WERI-Rb-1 (cell line): Measurements from ENCODE around the gene TCEANC2.

Experiments
- DNase-seq: peaks from one replicate; pipeline ENCODE4 v3.0.0-alpha.2; 2020
- H3K27ac ChIP-seq: fragments of 250-450 bp; sonication (Bioruptor Pico); 2 replicates; pipeline ENCODE4 v1.5.1; 2020; ENCODE audit warnings: mild to moderate bottlenecking, moderate library complexity
- H3K27me3 ChIP-seq: fragments of 250-450 bp; sonication (Bioruptor Pico); 2 replicates; pipeline ENCODE4 v1.5.1; 2021; ENCODE audit warnings: mild to moderate bottlenecking, low read depth, moderate library complexity; ENCODE audit not compliant: insufficient read depth, severe bottlenecking
- H3K36me3 ChIP-seq: fragments of 250-450 bp; sonication (Bioruptor Pico); 2 replicates; pipeline ENCODE4 v1.5.1; 2020; ENCODE audit warnings: mild to moderate bottlenecking, moderate library complexity
- H3K4me3 ChIP-seq: 2 replicates; pipeline ENCODE4 v1.5.1; 2011; ENCODE audit warnings: low read depth, mild to moderate bottlenecking, control low read depth, low read length
- H3K9me3 ChIP-seq: fragments of 250-450 bp; sonication (Bioruptor Pico); 2 replicates; pipeline ENCODE4 v1.5.1; 2021; ENCODE audit warnings: mild to moderate bottlenecking, moderate library complexity; ENCODE audit not compliant: severe bottlenecking
- CTCF ChIP-seq: IDR thresholded peaks from 2 replicates; pipeline ENCODE4 v1.5.1; 2011; ENCODE audit warnings: low read depth, mild to moderate bottlenecking, control low read depth, inconsistent platforms, low read length

Gene TCEANC2

DNA sequence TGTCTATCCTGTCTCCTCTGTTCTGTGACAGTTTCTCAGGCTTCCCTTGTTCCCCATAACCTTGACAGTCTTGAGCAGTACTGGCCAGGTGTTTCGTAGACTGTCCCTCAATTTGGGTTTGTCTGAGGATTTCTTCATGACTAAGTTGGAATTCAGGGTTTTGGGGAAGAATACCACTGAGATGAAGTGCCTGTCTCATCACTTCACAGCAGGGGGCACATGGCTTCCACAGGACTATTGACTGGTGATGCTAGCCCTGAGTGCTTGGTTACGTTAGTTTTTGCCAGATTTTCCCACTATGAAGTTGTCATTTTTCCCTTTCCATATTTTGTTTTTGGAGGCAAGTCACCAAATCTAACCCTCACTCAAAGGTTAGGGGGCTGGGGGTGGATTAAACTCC, 53.7 kb downstream of the TCEANC2 start:
- TF ChIP-seq CTCF, result peak; percentile 39; the same call in 1 of the 2 replicates
- Histone ChIP-seq H3K4me3 (no peak overlapping the region), H3K36me3 (no peaks in the 10 kb centered on the region), H3K27ac (no peak overlapping the region), H3K9me3 (no peaks in the 10 kb centered on the region), H3K27me3 (no peaks in the 10 kb centered on the region)
- no peak for DNase-seq

- H3K4me3 ChIP-seq, result no peak overlapping the region
- H3K27me3 ChIP-seq, result no peaks in the 10 kb centered on the region
- no peaks in the 10 kb centered on the region for H3K36me3 ChIP-seq
- peak overlapping the region; percentile 81 for H3K27ac ChIP-seq
- no peak for TF ChIP-seq CTCF
- peak; percentile 44 for DNase-seq
- no peaks in the 10 kb centered on the region for H3K9me3 ChIP-seq
These were observed 54.7 kb downstream of the TCEANC2 start for GRCh38 chr1:54108156-54108555.

GRCh38 chr1:54109129-54110090, 56.0 kb downstream of the TCEANC2 start:
- Histone ChIP-seq H3K9me3 (no peaks in the 10 kb centered on the region), H3K4me3 (no peak overlapping the region), H3K27me3 (no peaks in the 10 kb centered on the region), H3K36me3 (no peaks in the 10 kb centered on the region), H3K27ac (peak overlapping the region; percentile 81)
- no peak for TF ChIP-seq CTCF
- no peak for DNase-seq

DNA sequence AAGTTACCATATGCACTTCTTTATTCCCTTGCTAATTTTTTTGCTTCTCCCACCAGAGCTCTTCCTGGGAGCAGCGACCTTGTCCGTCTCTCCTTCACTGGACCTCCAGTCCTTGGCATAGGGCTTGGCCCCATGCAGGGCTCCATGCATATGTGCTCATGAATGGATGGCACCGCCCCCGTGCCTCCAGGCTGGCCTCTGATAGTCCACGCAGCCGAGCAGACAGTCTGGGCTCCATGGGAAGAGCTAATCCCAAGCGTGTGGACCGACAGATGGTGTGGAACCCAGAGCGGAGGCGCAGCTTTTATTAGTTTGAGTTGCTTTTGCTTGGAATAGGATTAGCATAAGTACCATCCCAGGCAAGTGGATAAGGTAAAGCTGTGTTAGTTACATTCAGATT, 57.6 kb downstream of the TCEANC2 start:
- no peak for TF ChIP-seq CTCF
- H3K4me3 ChIP-seq, result no peak overlapping the region; the same call in 1 of the 2 replicates
- DNase-seq, result peak; percentile 97
- no peaks in the 10 kb centered on the region for H3K27me3 ChIP-seq
- H3K36me3 ChIP-seq, result no peaks in the 10 kb centered on the region
- no peaks in the 10 kb centered on the region for H3K9me3 ChIP-seq
- peak overlapping the region; percentile 81 for H3K27ac ChIP-seq

GRCh38 chr1:54111624-54112023, 58.2 kb downstream of the TCEANC2 start:
- peak; percentile 52 for DNase-seq
- Histone ChIP-seq H3K36me3 (no peaks in the 10 kb centered on the region), H3K27ac (peak overlapping the region; percentile 81), H3K9me3 (no peaks in the 10 kb centered on the region), H3K4me3 (peak overlapping the region; percentile 17), H3K27me3 (no peaks in the 10 kb centered on the region)
- no peak for TF ChIP-seq CTCF
